Measurements from ENCODE around the gene ATF1.

- TF ChIP-seq, protein P1, sequence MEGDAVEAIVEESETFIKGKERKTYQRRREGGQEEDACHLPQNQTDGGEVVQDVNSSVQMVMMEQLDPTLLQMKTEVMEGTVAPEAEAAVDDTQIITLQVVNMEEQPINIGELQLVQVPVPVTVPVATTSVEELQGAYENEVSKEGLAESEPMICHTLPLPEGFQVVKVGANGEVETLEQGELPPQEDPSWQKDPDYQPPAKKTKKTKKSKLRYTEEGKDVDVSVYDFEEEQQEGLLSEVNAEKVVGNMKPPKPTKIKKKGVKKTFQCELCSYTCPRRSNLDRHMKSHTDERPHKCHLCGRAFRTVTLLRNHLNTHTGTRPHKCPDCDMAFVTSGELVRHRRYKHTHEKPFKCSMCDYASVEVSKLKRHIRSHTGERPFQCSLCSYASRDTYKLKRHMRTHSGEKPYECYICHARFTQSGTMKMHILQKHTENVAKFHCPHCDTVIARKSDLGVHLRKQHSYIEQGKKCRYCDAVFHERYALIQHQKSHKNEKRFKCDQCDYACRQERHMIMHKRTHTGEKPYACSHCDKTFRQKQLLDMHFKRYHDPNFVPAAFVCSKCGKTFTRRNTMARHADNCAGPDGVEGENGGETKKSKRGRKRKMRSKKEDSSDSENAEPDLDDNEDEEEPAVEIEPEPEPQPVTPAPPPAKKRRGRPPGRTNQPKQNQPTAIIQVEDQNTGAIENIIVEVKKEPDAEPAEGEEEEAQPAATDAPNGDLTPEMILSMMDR (IDR thresholded peaks at IDR 0.05), result no peak
- TF ChIP-seq POLR2AphosphoS5 (IDR thresholded peaks at IDR 0.05; ENCODE audit: low read depth, low read length) (no peak), CHD2 (IDR thresholded peaks at IDR 0.05; ENCODE audit: low read length, partially characterized antibody) (no peak), GABPA (IDR thresholded peaks at IDR 0.05; ENCODE audit: low read depth) (no peak), YY1 (IDR thresholded peaks at IDR 0.05; ENCODE audit: low read depth) (no peak), EP300 (IDR thresholded peaks at IDR 0.05; ENCODE audit: borderline replicate concordance in 1 of 2, low read depth in 1 of 2, low read length in 1 of 2) (no peak), FOXM1 (IDR thresholded peaks at IDR 0.05; ENCODE audit: low read depth) (no peak), JUND (IDR thresholded peaks at IDR 0.05) (no peak), REST (IDR thresholded peaks at IDR 0.05; ENCODE audit: low read depth, low read length) (no peak), TAF1 (IDR thresholded peaks at IDR 0.05; ENCODE audit: borderline replicate concordance, low read depth, low read length) (no peak), RCOR1 (IDR thresholded peaks at IDR 0.05; ENCODE audit: low read length) (no peak), RAD21 (IDR thresholded peaks at IDR 0.05; ENCODE audit: low read length) (no peak), SMC3 (IDR thresholded peaks at IDR 0.05; ENCODE audit: low read depth, low read length) (no peak)
- TF ChIP-seq, protein P2, sequence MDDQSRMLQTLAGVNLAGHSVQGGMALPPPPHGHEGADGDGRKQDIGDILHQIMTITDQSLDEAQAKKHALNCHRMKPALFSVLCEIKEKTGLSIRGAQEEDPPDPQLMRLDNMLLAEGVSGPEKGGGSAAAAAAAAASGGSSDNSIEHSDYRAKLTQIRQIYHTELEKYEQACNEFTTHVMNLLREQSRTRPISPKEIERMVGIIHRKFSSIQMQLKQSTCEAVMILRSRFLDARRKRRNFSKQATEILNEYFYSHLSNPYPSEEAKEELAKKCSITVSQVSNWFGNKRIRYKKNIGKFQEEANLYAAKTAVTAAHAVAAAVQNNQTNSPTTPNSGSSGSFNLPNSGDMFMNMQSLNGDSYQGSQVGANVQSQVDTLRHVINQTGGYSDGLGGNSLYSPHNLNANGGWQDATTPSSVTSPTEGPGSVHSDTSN (IDR thresholded peaks at IDR 0.05), result no peak
Observed at GRCh38 chr12:50859621-50860310, 95.9 kb downstream of the ATF1 start.
